ENCODE results near the gene MAST2. TPM values are rescaled to one million over a fixed set of nuclear protein-coding genes. Genes with fewer than 3 reads are reported as not detected.
"Not testable (repeated sequence)": the region's sequence is repeated elsewhere in the genome, so short reads cannot be mapped to it uniquely, and the experiment has no call there.

The MAST2 gene
- total RNA-seq, 1 donor from 2014 or later, result 22.0 TPM

GRCh38 chr1:45827256-45827655, 23.8 kb downstream of the MAST2 start:
- Histone ChIP-seq H3K4me1 (no peaks in the 10 kb centered on the region), H3K36me3 (peaks cover 17% of the 10 kb centered on the region), H3K27me3 (no peaks in the 10 kb centered on the region), H3K4me3 (no peak overlapping the region), H3K27ac (no peak overlapping the region), H3K9me3 (no peaks in the 10 kb centered on the region)
- ATAC-seq (no peak), DNase-seq (no peak)
- intact Hi-C loops (cut with DNase I), result no loop called here
- no peak for TF ChIP-seq CTCF (IDR thresholded peaks at IDR 0.05)

GRCh38 chr1:45828841-45829240, 25.4 kb downstream of the MAST2 start:
- intact Hi-C loops (cut with DNase I), result no loop called here
- H3K27me3 ChIP-seq, result no peaks in the 10 kb centered on the region
- no peak for ATAC-seq

GRCh38 chr1:45833361-45833760, 29.9 kb downstream of the MAST2 start:
- Histone ChIP-seq H3K36me3 (peaks cover 7% of the 10 kb centered on the region), H3K9me3 (no peaks in the 10 kb centered on the region), H3K4me1 (no peaks in the 10 kb centered on the region), H3K4me3 (no peak overlapping the region), H3K27me3 (no peaks in the 10 kb centered on the region), H3K27ac (no peak overlapping the region)
- intact Hi-C loops (cut with DNase I), result no loop called here
- no peak for TF ChIP-seq CTCF (IDR thresholded peaks at IDR 0.05)
- ATAC-seq (no peak), DNase-seq (no peak)

More at GRCh38 chr1:45828841-45829240, 25.4 kb downstream of the MAST2 start:
- H3K4me3 ChIP-seq, result no peak overlapping the region
- H3K4me1 ChIP-seq, result no peaks in the 10 kb centered on the region
- H3K27ac ChIP-seq, result no peak overlapping the region
- H3K9me3 ChIP-seq, result no peaks in the 10 kb centered on the region
- no peak for TF ChIP-seq CTCF (IDR thresholded peaks at IDR 0.05)
- H3K36me3 ChIP-seq, result peaks cover 21% of the 10 kb centered on the region
- no peak for DNase-seq

GRCh38 chr1:45834689-45835088, 31.3 kb downstream of the MAST2 start:
- DNase-seq (no peak), ATAC-seq (no peak)
- Histone ChIP-seq H3K4me1 (no peaks in the 10 kb centered on the region), H3K27ac (no peak overlapping the region), H3K36me3 (peaks cover 7% of the 10 kb centered on the region), H3K9me3 (no peaks in the 10 kb centered on the region), H3K4me3 (no peak overlapping the region), H3K27me3 (no peaks in the 10 kb centered on the region)
- TF ChIP-seq CTCF (IDR thresholded peaks at IDR 0.05), result no peak
- intact Hi-C loops (cut with DNase I), result no loop called here

- DNase-seq, result no peak
- no peaks in the 10 kb centered on the region for H3K4me1 ChIP-seq
- TF ChIP-seq CTCF (IDR thresholded peaks at IDR 0.05), result no peak
- no peaks in the 10 kb centered on the region for H3K27me3 ChIP-seq
- H3K27ac ChIP-seq, result no peak overlapping the region
- intact Hi-C loops (cut with DNase I), result no loop called here
- peaks cover 7% of the 10 kb centered on the region for H3K36me3 ChIP-seq
- ATAC-seq, result no peak
- H3K4me3 ChIP-seq, result no peak overlapping the region
- H3K9me3 ChIP-seq, result no peaks in the 10 kb centered on the region
Measured at GRCh38 chr1:45836451-45836850, 33.0 kb downstream of the MAST2 start.

- DNase-seq; H3K27me3 ChIP-seq; H3K27ac ChIP-seq; H3K4me1 ChIP-seq; intact Hi-C loops (cut with DNase I); H3K36me3 ChIP-seq; H3K9me3 ChIP-seq; H3K4me3 ChIP-seq; ATAC-seq: not testable (repeated sequence)
Measured at GRCh38 chr1:45836861-45837260, 33.4 kb downstream of the MAST2 start.

GRCh38 chr1:45838322-45838721, 34.9 kb downstream of the MAST2 start:
- H3K36me3 ChIP-seq; ATAC-seq; DNase-seq; H3K4me3 ChIP-seq; H3K9me3 ChIP-seq; H3K27ac ChIP-seq; H3K4me1 ChIP-seq; H3K27me3 ChIP-seq; intact Hi-C loops (cut with DNase I): not testable (repeated sequence)
